ENCODE data around the gene DDR2.

The DDR2 gene

GRCh38 chr1:162696286-162696862 lies 64.1 kb downstream of the DDR2 start:
- Histone ChIP-seq H3K9ac (ENCODE audit: insufficient read length, low read depth) (peak overlapping the region; percentile 50), H3K4me1 (ENCODE audit: insufficient read depth, insufficient read length) (peaks cover 9% of the 10 kb centered on the region), H3K9me3 (ENCODE audit: insufficient read depth, low read length) (peaks cover 6% of the 10 kb centered on the region; the same call in 1 of the 2 replicates), H3K4me3 (ENCODE audit: insufficient read length, low read depth) (no peak overlapping the region), H3K27me3 (ENCODE audit: insufficient read depth, insufficient read length) (no peaks in the 10 kb centered on the region), H3K36me3 (ENCODE audit: insufficient read depth, insufficient read length, low read length) (no peaks in the 10 kb centered on the region)
- no peak for TF ChIP-seq YY1 (IDR thresholded peaks at IDR 0.05; ENCODE audit: insufficient read depth, insufficient read length)
- TF ChIP-seq ZNF274 (IDR thresholded peaks at IDR 0.05; ENCODE audit: low read depth, low read length) = no peak
- TF ChIP-seq SUZ12 (IDR thresholded peaks at IDR 0.05; ENCODE audit: extremely low read depth, insufficient read depth, insufficient read length) = no peak
- peak; percentile 91 for DNase-seq (ENCODE audit: low read depth, low spot score)

GRCh38 chr1:162697140-162697895 lies 65.1 kb downstream of the DDR2 start:
- peaks cover 5% of the 10 kb centered on the region for H3K4me1 ChIP-seq (ENCODE audit: insufficient read depth, insufficient read length)
- DNase-seq (ENCODE audit: low read depth, low spot score) = no peak
- H3K36me3 ChIP-seq (ENCODE audit: insufficient read depth, insufficient read length, low read length) = no peaks in the 10 kb centered on the region
- TF ChIP-seq ZNF274 (IDR thresholded peaks at IDR 0.05; ENCODE audit: low read depth, low read length) = no peak
- TF ChIP-seq SUZ12 (IDR thresholded peaks at IDR 0.05; ENCODE audit: extremely low read depth, insufficient read depth, insufficient read length) = no peak
- TF ChIP-seq YY1 (IDR thresholded peaks at IDR 0.05; ENCODE audit: insufficient read depth, insufficient read length) = no peak
- no peak overlapping the region for H3K4me3 ChIP-seq (ENCODE audit: insufficient read length, low read depth)
- H3K9ac ChIP-seq (ENCODE audit: insufficient read length, low read depth) = no peak overlapping the region
- no peaks in the 10 kb centered on the region for H3K27me3 ChIP-seq (ENCODE audit: insufficient read depth, insufficient read length)
- peaks cover 4% of the 10 kb centered on the region; the same call in 1 of the 2 replicates for H3K9me3 ChIP-seq (ENCODE audit: insufficient read depth, low read length)

GRCh38 chr1:162699366-162699765 lies 67.1 kb downstream of the DDR2 start:
- Histone ChIP-seq H3K27me3 (ENCODE audit: insufficient read depth, insufficient read length) (no peaks in the 10 kb centered on the region), H3K4me3 (ENCODE audit: insufficient read length, low read depth) (no peak overlapping the region), H3K4me1 (ENCODE audit: insufficient read depth, insufficient read length) (peaks cover 5% of the 10 kb centered on the region), H3K36me3 (ENCODE audit: insufficient read depth, insufficient read length, low read length) (no peaks in the 10 kb centered on the region), H3K9ac (ENCODE audit: insufficient read length, low read depth) (no peak overlapping the region), H3K9me3 (ENCODE audit: insufficient read depth, low read length) (no peaks in the 10 kb centered on the region)
- no peak for TF ChIP-seq YY1 (IDR thresholded peaks at IDR 0.05; ENCODE audit: insufficient read depth, insufficient read length)
- TF ChIP-seq SUZ12 (IDR thresholded peaks at IDR 0.05; ENCODE audit: extremely low read depth, insufficient read depth, insufficient read length) = no peak
- TF ChIP-seq ZNF274 (IDR thresholded peaks at IDR 0.05; ENCODE audit: low read depth, low read length) = no peak
- DNase-seq (ENCODE audit: low read depth, low spot score) = no peak

GRCh38 chr1:162700131-162700530 lies 67.9 kb downstream of the DDR2 start:
- no peaks in the 10 kb centered on the region for H3K36me3 ChIP-seq (ENCODE audit: insufficient read depth, insufficient read length, low read length)
- DNase-seq (ENCODE audit: low read depth, low spot score) = no peak
- TF ChIP-seq SUZ12 (IDR thresholded peaks at IDR 0.05; ENCODE audit: extremely low read depth, insufficient read depth, insufficient read length) (no peak), ZNF274 (IDR thresholded peaks at IDR 0.05; ENCODE audit: low read depth, low read length) (no peak), YY1 (IDR thresholded peaks at IDR 0.05; ENCODE audit: insufficient read depth, insufficient read length) (no peak)
- no peaks in the 10 kb centered on the region for H3K9me3 ChIP-seq (ENCODE audit: insufficient read depth, low read length)
- no peak overlapping the region for H3K9ac ChIP-seq (ENCODE audit: insufficient read length, low read depth)
- peaks cover 5% of the 10 kb centered on the region for H3K4me1 ChIP-seq (ENCODE audit: insufficient read depth, insufficient read length)
- H3K27me3 ChIP-seq (ENCODE audit: insufficient read depth, insufficient read length) = no peaks in the 10 kb centered on the region
- H3K4me3 ChIP-seq (ENCODE audit: insufficient read length, low read depth) = no peak overlapping the region

GRCh38 chr1:162701286-162701685 lies 69.0 kb downstream of the DDR2 start:
- Histone ChIP-seq H3K27me3 (ENCODE audit: insufficient read depth, insufficient read length) (no peaks in the 10 kb centered on the region), H3K36me3 (ENCODE audit: insufficient read depth, insufficient read length, low read length) (no peaks in the 10 kb centered on the region), H3K4me3 (ENCODE audit: insufficient read length, low read depth) (no peak overlapping the region), H3K4me1 (ENCODE audit: insufficient read depth, insufficient read length) (peaks cover 5% of the 10 kb centered on the region), H3K9me3 (ENCODE audit: insufficient read depth, low read length) (no peaks in the 10 kb centered on the region), H3K9ac (ENCODE audit: insufficient read length, low read depth) (no peak overlapping the region)
- no peak for DNase-seq (ENCODE audit: low read depth, low spot score)
- TF ChIP-seq ZNF274 (IDR thresholded peaks at IDR 0.05; ENCODE audit: low read depth, low read length) = no peak
- TF ChIP-seq YY1 (IDR thresholded peaks at IDR 0.05; ENCODE audit: insufficient read depth, insufficient read length) = no peak
- no peak for TF ChIP-seq SUZ12 (IDR thresholded peaks at IDR 0.05; ENCODE audit: extremely low read depth, insufficient read depth, insufficient read length)

- TF ChIP-seq SUZ12 (IDR thresholded peaks at IDR 0.05; ENCODE audit: extremely low read depth, insufficient read depth, insufficient read length) = no peak
- TF ChIP-seq YY1 (IDR thresholded peaks at IDR 0.05; ENCODE audit: insufficient read depth, insufficient read length) = no peak
- no peak for TF ChIP-seq ZNF274 (IDR thresholded peaks at IDR 0.05; ENCODE audit: low read depth, low read length)
- Histone ChIP-seq H3K9ac (ENCODE audit: insufficient read length, low read depth) (no peak overlapping the region), H3K4me1 (ENCODE audit: insufficient read depth, insufficient read length) (peaks cover 5% of the 10 kb centered on the region), H3K27me3 (ENCODE audit: insufficient read depth, insufficient read length) (no peaks in the 10 kb centered on the region), H3K4me3 (ENCODE audit: insufficient read length, low read depth) (no peak overlapping the region), H3K36me3 (ENCODE audit: insufficient read depth, insufficient read length, low read length) (no peaks in the 10 kb centered on the region), H3K9me3 (ENCODE audit: insufficient read depth, low read length) (no peaks in the 10 kb centered on the region)
- no peak for DNase-seq (ENCODE audit: low read depth, low spot score)
These were observed 70.4 kb downstream of the DDR2 start for GRCh38 chr1:162702628-162703027.

GRCh38 chr1:162703708-162704107 lies 71.4 kb downstream of the DDR2 start:
- no peak for DNase-seq (ENCODE audit: low read depth, low spot score)
- Histone ChIP-seq H3K4me1 (ENCODE audit: insufficient read depth, insufficient read length) (no peaks in the 10 kb centered on the region), H3K9ac (ENCODE audit: insufficient read length, low read depth) (no peak overlapping the region), H3K27me3 (ENCODE audit: insufficient read depth, insufficient read length) (no peaks in the 10 kb centered on the region), H3K36me3 (ENCODE audit: insufficient read depth, insufficient read length, low read length) (no peaks in the 10 kb centered on the region), H3K9me3 (ENCODE audit: insufficient read depth, low read length) (no peaks in the 10 kb centered on the region), H3K4me3 (ENCODE audit: insufficient read length, low read depth) (no peak overlapping the region)
- TF ChIP-seq SUZ12 (IDR thresholded peaks at IDR 0.05; ENCODE audit: extremely low read depth, insufficient read depth, insufficient read length) (no peak), ZNF274 (IDR thresholded peaks at IDR 0.05; ENCODE audit: low read depth, low read length) (no peak), YY1 (IDR thresholded peaks at IDR 0.05; ENCODE audit: insufficient read depth, insufficient read length) (no peak)
